ENCODE measurements around the gene RNF20. TPM values are rescaled to one million over a fixed set of nuclear protein-coding genes. Genes with fewer than 3 reads are reported as not detected.

RNF20 gene
- total and polyA plus RNA-seq, 3 experiments from 2014 or later: 42.5 to 53.5 (median 46.8) TPM

- H3K4me3 Mint-ChIP-seq: no peak within 1 kb of the TSS
Measured at GRCh38 chr9:101594796-101595195, 61.1 kb downstream of the RNF20 start, which contains the start of gene PPP3R2. Gene PPP3R2 (minus strand): TSS chr9:101594969. CDS start chr9:101594921, 48 bp downstream.

DNA sequence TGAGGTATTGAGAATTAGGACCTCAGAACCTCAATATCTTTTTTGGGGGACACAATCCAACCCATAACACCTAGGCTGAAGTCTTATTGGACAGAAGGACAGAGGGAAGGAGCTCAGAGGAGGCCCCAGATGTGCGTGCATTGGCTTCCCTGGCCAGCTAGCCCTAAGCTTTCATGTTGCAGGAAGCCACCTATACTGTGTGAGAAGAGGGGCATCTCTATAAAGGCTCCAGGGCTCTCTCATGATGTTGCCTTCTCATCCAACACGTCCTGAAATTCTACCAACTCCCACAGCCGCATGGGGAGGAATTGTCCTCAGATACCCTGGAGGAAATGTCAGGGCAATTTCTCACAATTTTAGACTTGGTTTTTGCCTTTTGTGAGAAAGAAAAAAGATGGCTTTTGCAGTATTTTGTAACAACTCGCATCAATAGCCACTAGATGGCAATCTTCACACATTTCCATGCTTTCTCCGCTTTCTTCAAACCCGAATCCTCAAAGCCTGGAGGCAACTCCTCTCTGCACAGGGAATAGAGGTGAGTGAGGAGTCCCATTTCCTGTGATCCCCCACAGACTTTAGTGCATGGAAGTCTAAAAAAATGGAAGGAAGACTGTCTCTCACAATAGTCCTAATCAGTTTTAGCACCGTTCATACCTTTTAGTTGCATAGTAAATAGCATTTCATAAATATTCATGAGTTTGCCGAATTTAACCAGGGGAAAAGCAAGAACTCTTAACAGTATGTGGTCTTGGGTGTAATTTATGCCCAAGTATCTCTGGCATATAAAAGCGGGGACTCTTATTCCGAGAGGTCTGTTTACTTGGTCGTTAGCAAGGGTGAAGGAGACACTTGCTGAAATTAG, 68.5 kb downstream of the RNF20 start:
- peaks cover 4 to 5% (median 4%) of the 10 kb centered on the region in 3 donors for H3K4me1 Mint-ChIP-seq
- no peaks in the 10 kb centered on the region for H3K36me3 Mint-ChIP-seq
- peaks cover 7 to 20% of the 10 kb centered on the region in 2 donors for H3K27me3 Mint-ChIP-seq
- Histone ChIP-seq H3K27me3 (ENCODE audit: insufficient read depth, low read length, poor library complexity, severe bottlenecking) (no peaks in the 10 kb centered on the region), H3K9me3 (ENCODE audit: low read length) (no peaks in the 10 kb centered on the region), H3K27ac (ENCODE audit: low read depth, low read length) (no peak overlapping the region), H3K4me3 (ENCODE audit: low read length) (peak overlapping the region; percentile 2), H3K4me1 (ENCODE audit: insufficient read depth, low read length) (no peaks in the 10 kb centered on the region), H3K36me3 (ENCODE audit: insufficient read depth, low read length) (no peaks in the 10 kb centered on the region)
- H3K27ac Mint-ChIP-seq: peak overlapping the region in 1 of 8 donors; percentile 25
- CTCF ChIA-PET: interaction anchor here (1.0 kb wide), 1 partner anchor 9 kb away, joined by 3 read pairs; no protein-coding TSS in a partner anchor
- H3K4me3 Mint-ChIP-seq: peak overlapping the region in 5 of 7 donors; percentile 16 to 51 (median 24)
- DNase-seq: peak in 2 of 5 donors; percentile 13 to 36
- POLR2A ChIA-PET: no interaction called here
- no peaks in the 10 kb centered on the region for H3K9me3 Mint-ChIP-seq

More at GRCh38 chr9:101594796-101595195, 61.1 kb downstream of the RNF20 start, which contains the start of gene PPP3R2:
- Histone ChIP-seq H3K4me1 (ENCODE audit: insufficient read depth, low read length) (no peaks in the 10 kb centered on the region), H3K9me3 (ENCODE audit: low read length) (no peaks in the 10 kb centered on the region), H3K27ac (ENCODE audit: low read depth, low read length) (no peak within 1 kb of the TSS), H3K27me3 (ENCODE audit: insufficient read depth, low read length, poor library complexity, severe bottlenecking) (no peaks in the 10 kb centered on the region), H3K36me3 (ENCODE audit: insufficient read depth, low read length) (no peaks in the 10 kb centered on the region), H3K4me3 (ENCODE audit: low read length) (no peak within 1 kb of the TSS)
- Mint-ChIP-seq H3K27me3 (peaks cover 10 to 11% of the 10 kb centered on the region in 2 donors), H3K27ac (no peak within 1 kb of the TSS), H3K9me3 (no peaks in the 10 kb centered on the region), H3K4me1 (no peaks in the 10 kb centered on the region), H3K36me3 (no peaks in the 10 kb centered on the region)
- CTCF ChIA-PET: no interaction called here
- POLR2A ChIA-PET: no interaction called here
- no peak for DNase-seq

GRCh38 chr9:101604296-101604695, 70.6 kb downstream of the RNF20 start:
- ChIA-PET POLR2A (no interaction called here), CTCF (no interaction called here)
- Mint-ChIP-seq H3K4me1 (peaks cover 4 to 5% (median 4%) of the 10 kb centered on the region in 3 donors), H3K27ac (no peak overlapping the region), H3K4me3 (no peak overlapping the region), H3K9me3 (no peaks in the 10 kb centered on the region), H3K27me3 (peaks cover 8 to 27% of the 10 kb centered on the region in 2 donors), H3K36me3 (no peaks in the 10 kb centered on the region)
- H3K36me3 ChIP-seq (ENCODE audit: insufficient read depth, low read length): no peaks in the 10 kb centered on the region
- no peak for DNase-seq
- H3K9me3 ChIP-seq (ENCODE audit: low read length): no peaks in the 10 kb centered on the region
- H3K4me3 ChIP-seq (ENCODE audit: low read length): no peak overlapping the region
- no peaks in the 10 kb centered on the region for H3K27me3 ChIP-seq (ENCODE audit: insufficient read depth, low read length, poor library complexity, severe bottlenecking)
- H3K27ac ChIP-seq (ENCODE audit: low read depth, low read length): no peak overlapping the region
- no peaks in the 10 kb centered on the region for H3K4me1 ChIP-seq (ENCODE audit: insufficient read depth, low read length)

GRCh38 chr9:101605547-101605946, 71.9 kb downstream of the RNF20 start:
- H3K27ac ChIP-seq (ENCODE audit: low read depth, low read length): no peak overlapping the region
- peaks cover 8 to 27% of the 10 kb centered on the region in 2 donors for H3K27me3 Mint-ChIP-seq
- DNase-seq: no peak
- H3K27me3 ChIP-seq (ENCODE audit: insufficient read depth, low read length, poor library complexity, severe bottlenecking): no peaks in the 10 kb centered on the region
- H3K36me3 Mint-ChIP-seq: no peaks in the 10 kb centered on the region
- no peak overlapping the region for H3K4me3 Mint-ChIP-seq
- POLR2A ChIA-PET: no interaction called here
- no peaks in the 10 kb centered on the region for H3K4me1 ChIP-seq (ENCODE audit: insufficient read depth, low read length)
- H3K4me1 Mint-ChIP-seq: peaks cover 4 to 5% (median 4%) of the 10 kb centered on the region in 3 donors
- H3K4me3 ChIP-seq (ENCODE audit: low read length): no peak overlapping the region
- no peaks in the 10 kb centered on the region for H3K9me3 ChIP-seq (ENCODE audit: low read length)
- CTCF ChIA-PET: no interaction called here
- H3K9me3 Mint-ChIP-seq: no peaks in the 10 kb centered on the region
- no peak overlapping the region for H3K27ac Mint-ChIP-seq
- no peaks in the 10 kb centered on the region for H3K36me3 ChIP-seq (ENCODE audit: insufficient read depth, low read length)

Other genes starting within 250 kb of the RNF20 start
- gene BAAT, start 148.8 kb upstream of the RNF20 start, total RNA-seq: not detected
- gene BAAT, start 148.8 kb upstream of the RNF20 start, polyA plus RNA-seq: 0.12 TPM
- 10 to 100 TPM; 16.2 to 16.4 TPM for gene MRPL50, start 135.2 kb upstream of the RNF20 start, total RNA-seq
- 13.0 TPM for gene MRPL50, start 135.2 kb upstream of the RNF20 start, polyA plus RNA-seq
- 1 to 10 TPM; 9.7 to 9.9 TPM for gene ZNF189, start 135.0 kb upstream of the RNF20 start, total RNA-seq
- 2.9 TPM for gene ZNF189, start 135.0 kb upstream of the RNF20 start, polyA plus RNA-seq
- gene ALDOB, start 98.1 kb upstream of the RNF20 start, total RNA-seq: not detected
- gene ALDOB, start 98.1 kb upstream of the RNF20 start, polyA plus RNA-seq: not detected
- not detected for gene PPP3R2, start 61.1 kb downstream of the RNF20 start, total RNA-seq
- gene PPP3R2, start 61.1 kb downstream of the RNF20 start, polyA plus RNA-seq: not detected
- gene GRIN3A, start 204.8 kb downstream of the RNF20 start, total RNA-seq: not detected
- 0.03 TPM for gene GRIN3A, start 204.8 kb downstream of the RNF20 start, polyA plus RNA-seq

Measured in CD8-positive, alpha-beta memory T cell (primary cell).